H1 (cell line): ENCODE measurements around the gene RAB2B.

Experiments used
- ASH2L ChIP-seq: fragments of 200-600, 300-600 bp; sonication (generic); IDR thresholded peaks from one replicate; pipeline ENCODE4 v1.7.1; 2017; ENCODE audit warnings: low read length
- BCL11A ChIP-seq, 2 experiments: IDR thresholded peaks; one replicate each; pipeline ENCODE4 v1.6.1; 2011; ENCODE audit warnings: low read depth in 2 of 2, low read length in 2 of 2, mild to moderate bottlenecking in 2 of 2
- BRCA1 ChIP-seq: IDR thresholded peaks from 2 replicates; pipeline ENCODE4 v1.6.1; 2012; ENCODE audit warnings: low read depth, low read length, improper control_type of control experiment
- CEBPB ChIP-seq: IDR thresholded peaks from 2 replicates; pipeline ENCODE4 v1.6.1; 2012; ENCODE audit warnings: low read depth, low read length
- CREB1 ChIP-seq: IDR thresholded peaks from 2 replicates; pipeline ENCODE4 v1.6.1; 2012; ENCODE audit warnings: inconsistent platforms
- CTCF ChIP-seq, 3 experiments: IDR thresholded peaks; 1 replicate in 2 of 3; 2 replicates in 1 of 3; pipeline versions ENCODE4 v1.5.1 to v1.6.1; 2011; ENCODE audit warnings: low read length in 3 of 3, mild to moderate bottlenecking in 3 of 3, inconsistent platforms in 2 of 3, low read depth in 1 of 3, moderate library complexity in 1 of 3; ENCODE audit not compliant: insufficient read depth in 1 of 3; ENCODE audit errors: control extremely low read depth in 1 of 3
- EZH2 ChIP-seq: fragments of 200-600 bp; sonication (generic); IDR thresholded peaks from 2 replicates; pipeline ENCODE4 v1.7.1; 2012; ENCODE audit warnings: low read depth, mild to moderate bottlenecking, moderate library complexity, low read length, inconsistent platforms; ENCODE audit not compliant: severe bottlenecking
- MAX ChIP-seq: IDR thresholded peaks from 2 replicates; pipeline ENCODE4 v1.6.1; 2012; ENCODE audit warnings: inconsistent platforms
- POLR2A ChIP-seq, 2 experiments: IDR thresholded peaks; 1 replicate in 1 of 2; 2 replicates in 1 of 2; pipeline ENCODE4 v1.6.1; 2011; ENCODE audit warnings: low read depth in 2 of 2, low read length in 2 of 2, mild to moderate bottlenecking in 2 of 2; ENCODE audit errors: control extremely low read depth in 1 of 2
- POLR2AphosphoS5 ChIP-seq: IDR thresholded peaks from 2 replicates; pipeline ENCODE4 v1.6.1; 2011; ENCODE audit warnings: low read depth, low read length
- POU5F1 ChIP-seq: IDR thresholded peaks from 2 replicates; pipeline ENCODE4 v1.6.1; 2011; ENCODE audit warnings: low read depth, mild to moderate bottlenecking, low read length, moderate library complexity
- SRF ChIP-seq: IDR thresholded peaks from 2 replicates; pipeline ENCODE4 v1.6.1; 2011; ENCODE audit warnings: mild to moderate bottlenecking, low read depth, low read length, moderate library complexity
- USF2 ChIP-seq: IDR thresholded peaks from 2 replicates; pipeline ENCODE4 v1.6.1; 2011; ENCODE audit warnings: low read length, improper control_type of control experiment
- YY1 ChIP-seq: IDR thresholded peaks from 2 replicates; pipeline ENCODE4 v1.6.1; 2011; ENCODE audit warnings: low read depth, mild to moderate bottlenecking, low read length

- TF ChIP-seq CTCF (IDR thresholded peaks at IDR 0.05; ENCODE audit: control extremely low read depth in 1 of 3, insufficient read depth in 1 of 3, low read depth in 1 of 3, low read length in 3 of 3) (no peak), EZH2 (no peak), YY1 (no peak), MAX (no peak), BCL11A (IDR thresholded peaks at IDR 0.05; ENCODE audit: low read depth in 2 of 2, low read length in 2 of 2) (no peak), POLR2A (IDR thresholded peaks at IDR 0.05; ENCODE audit: control extremely low read depth in 1 of 2, low read depth in 2 of 2, low read length in 2 of 2) (no peak), USF2 (no peak), POU5F1 (no peak), BRCA1 (no peak), ASH2L (no peak), CREB1 (no peak), CEBPB (no peak), SRF (no peak), POLR2AphosphoS5 (no peak)
These were observed 57.2 kb downstream of the RAB2B start for GRCh38 chr14:21419528-21419927.
